Spinal cord (tissue), 10 donors: ENCODE results near the gene TRIM15. TPM values are rescaled to one million over a fixed set of nuclear protein-coding genes. Genes with fewer than 3 reads are reported as not detected.

Source experiments
- DNase-seq, 6 donors: peaks; one replicate each; pipeline versions ENCODE4 v3.0.0 to v3.0.0-alpha.2; 2013 to 2015; ENCODE audit warnings: low spot score in 6 of 6, low read depth in 4 of 6
- H3K27ac ChIP-seq: one replicate; pipeline ENCODE4 v1.5.1; 2013; ENCODE audit warnings: low read depth, low read length, control low read depth
- H3K27me3 ChIP-seq: one replicate; pipeline ENCODE4 v1.6.1; 2013; ENCODE audit warnings: low read length; ENCODE audit not compliant: control insufficient read depth, insufficient read depth
- H3K36me3 ChIP-seq: one replicate; pipeline ENCODE4 v1.6.1; 2013; ENCODE audit warnings: low read length; ENCODE audit not compliant: control insufficient read depth, insufficient read depth
- H3K4me1 ChIP-seq: one replicate; pipeline ENCODE4 v1.6.1; 2013; ENCODE audit warnings: low read length; ENCODE audit not compliant: control insufficient read depth, insufficient read depth
- H3K4me3 ChIP-seq: one replicate; pipeline ENCODE4 v1.5.1; 2013; ENCODE audit warnings: low read depth, low read length, control low read depth
- H3K9me3 ChIP-seq: one replicate; pipeline ENCODE4 v1.6.1; 2013; ENCODE audit warnings: low read length; ENCODE audit not compliant: control insufficient read depth, insufficient read depth
- WGBS: methylation state at CpG from one replicate; pipeline ENCODE4 v1.1.5; 2013; ENCODE audit warnings: missing lambda C conversion rate; ENCODE audit not compliant: insufficient coverage; 5-methylcytosine and 5-hydroxymethylcytosine counted together
- polyA plus RNA-seq, 2 donors: library from polyadenylated mRNA; unstranded; fragments of 120-200 nt; gene quantifications; one replicate each; pipeline ENCODE4 v1.2.1, GENCODE V29; 2013; ENCODE audit not compliant: insufficient read length in 2 of 2
- total RNA-seq, 2 donors: library from RNA; depleted of rRNA in 1 of 2; stranded (reverse); fragments of 120-200 nt in 1 of 2; fragments of >200 nt in 1 of 2; gene quantifications; one replicate each; pipeline versions ENCODE4 v1.2.3 to v1.2.4, GENCODE V29; 2013 to 2014
- donor health status: healthy.

Gene TRIM15
- total and polyA plus RNA-seq, 4 donors: not detected

- Histone ChIP-seq H3K27me3 (no peaks in the 10 kb centered on the region), H3K4me1 (no peaks in the 10 kb centered on the region), H3K9me3 (no peaks in the 10 kb centered on the region), H3K27ac (no peak overlapping the region), H3K36me3 (peaks cover 64% of the 10 kb centered on the region), H3K4me3 (no peak overlapping the region)
- WGBS: 76% methylated on average over 5 of the region's 8 CpGs
- no peak for DNase-seq
Measured at GRCh38 chr6:30194797-30195690, 31.7 kb downstream of the TRIM15 start.

GRCh38 chr6:30195951-30196350 is 32.6 kb downstream of the TRIM15 start:
- Histone ChIP-seq H3K4me1 (no peaks in the 10 kb centered on the region), H3K4me3 (no peak overlapping the region), H3K27me3 (no peaks in the 10 kb centered on the region), H3K36me3 (peaks cover 65% of the 10 kb centered on the region), H3K27ac (no peak overlapping the region), H3K9me3 (no peaks in the 10 kb centered on the region)
- WGBS: 100% methylated on average over 1 of the region's 1 CpG
- no peak for DNase-seq

GRCh38 chr6:30196376-30196775 is 33.0 kb downstream of the TRIM15 start:
- no peak overlapping the region for H3K4me3 ChIP-seq
- H3K9me3 ChIP-seq: no peaks in the 10 kb centered on the region
- H3K36me3 ChIP-seq: peaks cover 64% of the 10 kb centered on the region
- 97% methylated on average over 11 of the region's 12 CpGs for WGBS
- no peaks in the 10 kb centered on the region for H3K27me3 ChIP-seq
- no peaks in the 10 kb centered on the region for H3K4me1 ChIP-seq
- no peak overlapping the region for H3K27ac ChIP-seq
- no peak for DNase-seq

GRCh38 chr6:30198166-30199084 is 35.1 kb downstream of the TRIM15 start:
- no peaks in the 10 kb centered on the region for H3K9me3 ChIP-seq
- no peaks in the 10 kb centered on the region for H3K4me1 ChIP-seq
- DNase-seq: no peak
- peaks cover 58% of the 10 kb centered on the region for H3K36me3 ChIP-seq
- 96% methylated on average over 34 of the region's 34 CpGs for WGBS
- H3K27me3 ChIP-seq: no peaks in the 10 kb centered on the region
- H3K4me3 ChIP-seq: no peak overlapping the region
- H3K27ac ChIP-seq: no peak overlapping the region

- H3K27me3 ChIP-seq: no peaks in the 10 kb centered on the region
- H3K4me3 ChIP-seq: no peak overlapping the region
- WGBS: 87% methylated on average over 4 of the region's 6 CpGs
- H3K4me1 ChIP-seq: no peaks in the 10 kb centered on the region
- H3K27ac ChIP-seq: no peak overlapping the region
- no peaks in the 10 kb centered on the region for H3K9me3 ChIP-seq
- peaks cover 47% of the 10 kb centered on the region for H3K36me3 ChIP-seq
- DNase-seq: no peak
Measured at GRCh38 chr6:30200551-30201281, 37.4 kb downstream of the TRIM15 start.

- Histone ChIP-seq H3K36me3 (peaks cover 33% of the 10 kb centered on the region), H3K27ac (no peak overlapping the region), H3K27me3 (no peaks in the 10 kb centered on the region), H3K4me1 (peaks cover 11% of the 10 kb centered on the region), H3K9me3 (no peaks in the 10 kb centered on the region), H3K4me3 (no peak overlapping the region)
- no CpG with 5 or more reads among the region's 4 CpGs for WGBS
- no peak for DNase-seq
Measured at GRCh38 chr6:30202366-30202765, 39.0 kb downstream of the TRIM15 start.

- Histone ChIP-seq H3K4me3 (no peak overlapping the region), H3K27ac (no peak overlapping the region), H3K9me3 (no peaks in the 10 kb centered on the region), H3K4me1 (peaks cover 13% of the 10 kb centered on the region), H3K27me3 (no peaks in the 10 kb centered on the region), H3K36me3 (peaks cover 18% of the 10 kb centered on the region)
- DNase-seq: no peak
- WGBS: no CpG with 5 or more reads among the region's 1 CpG
Measured at GRCh38 chr6:30204116-30204515, 40.8 kb downstream of the TRIM15 start.

GRCh38 chr6:30206152-30206551 is 42.8 kb downstream of the TRIM15 start:
- no peaks in the 10 kb centered on the region for H3K9me3 ChIP-seq
- DNase-seq: no peak
- H3K4me1 ChIP-seq: peaks cover 13% of the 10 kb centered on the region
- no peak overlapping the region for H3K4me3 ChIP-seq
- H3K36me3 ChIP-seq: peaks cover 4% of the 10 kb centered on the region
- H3K27me3 ChIP-seq: no peaks in the 10 kb centered on the region
- no peak overlapping the region for H3K27ac ChIP-seq
- 79% methylated on average over 7 of the region's 7 CpGs for WGBS
